Esophagus muscularis mucosa (tissue), 3 donors: ENCODE results near the gene ACTR8.

Source experiments
- CTCF ChIP-seq, 3 experiments: fragments of 200-600 bp in 2 of 3; fragments of 450-650 bp in 1 of 3; sonication (generic) in 2 of 3; IDR thresholded peaks; one replicate each; pipeline ENCODE4 v1.5.1; 2017 to 2019; ENCODE audit warnings: antibody characterized with exemption in 3 of 3, mild to moderate bottlenecking in 2 of 3, moderate library complexity in 1 of 3
- POLR2A ChIP-seq: fragments of 450-650 bp; IDR thresholded peaks from one replicate; pipeline ENCODE4 v1.6.1; 2017; ENCODE audit warnings: antibody characterized with exemption, moderate library complexity, mild to moderate bottlenecking, low read depth
- POLR2AphosphoS5 ChIP-seq, 2 donors: sonication (generic); formaldehyde crosslinking; IDR thresholded peaks; one replicate each; pipeline ENCODE4 v1.6.1; 2017; ENCODE audit warnings: antibody characterized with exemption in 2 of 2

DNA sequence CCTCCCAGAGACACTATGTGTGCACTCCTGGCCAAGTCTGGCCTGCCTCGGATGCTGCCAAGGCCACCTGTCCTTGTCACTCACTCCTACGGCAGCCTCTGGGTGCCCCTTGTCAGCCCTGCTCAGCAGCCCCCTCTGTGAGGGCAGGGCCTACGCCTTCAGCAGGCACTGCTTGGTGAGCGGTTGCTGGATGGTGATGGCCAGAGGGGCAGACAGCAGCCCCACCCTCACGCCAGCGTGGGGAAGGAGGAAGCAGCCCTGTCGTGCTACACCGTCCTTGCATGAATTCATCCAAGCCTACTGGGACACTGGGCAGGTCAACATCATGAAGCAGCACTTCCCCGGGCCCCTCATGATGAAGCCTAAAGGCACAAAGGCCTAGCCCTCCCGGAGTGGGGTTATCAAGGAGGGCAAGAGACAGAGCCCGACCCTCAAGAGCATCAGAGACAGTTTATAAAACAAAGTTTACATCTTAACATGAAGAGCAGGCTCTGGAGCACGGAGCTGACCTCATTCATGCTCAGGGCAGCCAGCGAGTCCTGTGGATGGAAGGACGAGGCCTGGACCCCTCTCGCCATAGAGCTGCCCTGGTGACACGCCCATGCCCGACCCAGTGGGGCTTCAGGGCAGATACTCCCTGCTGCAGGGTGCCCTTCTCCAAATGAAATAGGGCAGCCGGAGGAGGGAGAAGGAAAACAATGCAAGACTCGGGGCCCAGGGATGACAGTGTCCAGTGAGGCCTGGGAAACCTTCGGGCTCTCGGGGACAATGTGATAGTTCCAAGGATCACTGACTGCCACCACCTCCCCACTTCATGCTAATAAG lies 61.0 kb downstream of the ACTR8 start:
- no peak for TF ChIP-seq CTCF (IDR thresholded peaks at IDR 0.05)
- no peak for TF ChIP-seq POLR2A
- TF ChIP-seq POLR2AphosphoS5 (IDR thresholded peaks at IDR 0.05): no peak
